A549 (cell line): Measurements from ENCODE around the gene B4GALT3. TPM values are rescaled to one million over a fixed set of nuclear protein-coding genes. Genes with fewer than 3 reads are reported as not detected.

Experiments
- BHLHE40 ChIP-seq: IDR thresholded peaks from 2 replicates; pipeline ENCODE4 v1.6.1; 2012; ENCODE audit warnings: low read depth, low read length, inconsistent platforms
- CBX2 ChIP-seq: fragments of 200-600 bp; sonication (generic); IDR thresholded peaks from 2 replicates; pipeline ENCODE4 v1.6.1; 2016; ENCODE audit warnings: low read depth, mild to moderate bottlenecking, borderline replicate concordance
- CEBPB ChIP-seq, 2 experiments: fragments of >200 bp in 1 of 2; sonication (Bioruptor Twin) in 1 of 2; formaldehyde crosslinking in 1 of 2; IDR thresholded peaks; 2 replicates each; pipeline ENCODE4 v1.6.1; 2012 to 2016
- CHD2 ChIP-seq: fragments of 150-350 bp; IDR thresholded peaks from 2 replicates; pipeline ENCODE4 v1.6.1; 2014; ENCODE audit warnings: low read length; ENCODE audit not compliant: partially characterized antibody
- EHF ChIP-seq: fragments of 250-450 bp; sonication (Bioruptor Pico); IDR thresholded peaks from 2 replicates; pipeline ENCODE4 v1.5.0; 2020; ENCODE audit warnings: mild to moderate bottlenecking
- FOSB ChIP-seq: fragments of 250-450 bp; sonication (Bioruptor Pico); IDR thresholded peaks from 2 replicates; pipeline ENCODE4 v1.5.0; 2020; ENCODE audit warnings: mild to moderate bottlenecking, moderate library complexity
- FOSL2 ChIP-seq, 2 experiments: fragments of 450-650 bp in 1 of 2; fragments of >200 bp in 1 of 2; sonication (Bioruptor Twin) in 1 of 2; formaldehyde crosslinking; IDR thresholded peaks; 2 replicates each; pipeline versions ENCODE4 v1.5.0 to v1.6.1; 2016 to 2020; ENCODE audit warnings: mild to moderate bottlenecking in 1 of 2, moderate library complexity in 1 of 2
- HDAC2 ChIP-seq: fragments of 200-600 bp; sonication (generic); IDR thresholded peaks from 2 replicates; pipeline ENCODE4 v1.6.1; 2016
- HEYL ChIP-seq: fragments of 250-450 bp; sonication (Bioruptor Pico); IDR thresholded peaks from 2 replicates; pipeline ENCODE4 v1.8.0; 2021; ENCODE audit warnings: mild to moderate bottlenecking, moderate library complexity
- JUN ChIP-seq, 2 experiments: fragments of >200 bp; sonication (Bioruptor Twin); formaldehyde crosslinking; IDR thresholded peaks; 2 replicates in 1 of 2; 3 replicates in 1 of 2; pipeline ENCODE4 v1.6.1; 2016 to 2017
- KDM5A ChIP-seq: fragments of 200-600 bp; sonication (generic); IDR thresholded peaks from 2 replicates; pipeline ENCODE4 v1.6.1; 2016; ENCODE audit warnings: antibody characterized with exemption, mild to moderate bottlenecking
- MAFK ChIP-seq: fragments of 450-650 bp; IDR thresholded peaks from 2 replicates; pipeline ENCODE4 v1.6.1; 2014; ENCODE audit not compliant: partially characterized antibody
- NFE2L2 ChIP-seq: fragments of 150-350 bp; conservative IDR thresholded peaks from 2 replicates; pipeline ENCODE4 v1.6.1; 2014; ENCODE audit warnings: low read length
- NR3C1 ChIP-seq: fragments of >200 bp; sonication (Bioruptor Twin); formaldehyde crosslinking; IDR thresholded peaks from 3 replicates; pipeline ENCODE4 v1.6.1; 2017
- PHF8 ChIP-seq: fragments of 200-600 bp; sonication (generic); IDR thresholded peaks from 2 replicates; pipeline ENCODE4 v1.6.1; 2016; ENCODE audit warnings: low read depth, mild to moderate bottlenecking, antibody characterized with exemption, moderate library complexity, borderline replicate concordance
- RAD21 ChIP-seq, 2 experiments: fragments of >200 bp in 1 of 2; sonication (Bioruptor Twin) in 1 of 2; formaldehyde crosslinking in 1 of 2; IDR thresholded peaks in 1 of 2; conservative IDR thresholded peaks in 1 of 2; 2 replicates in 1 of 2; 3 replicates in 1 of 2; pipeline ENCODE4 v1.6.1; 2012 to 2018; ENCODE audit warnings: inconsistent platforms in 1 of 2
- RARB ChIP-seq: fragments of 250-450 bp; sonication (Bioruptor Pico); IDR thresholded peaks from 2 replicates; pipeline ENCODE4 v1.8.0; 2021; ENCODE audit warnings: mild to moderate bottlenecking, moderate library complexity
- ZFP36 ChIP-seq: fragments of 450-650 bp; IDR thresholded peaks from 2 replicates; pipeline ENCODE4 v1.6.1; 2014; ENCODE audit warnings: borderline replicate concordance; ENCODE audit not compliant: partially characterized antibody
- polyA plus RNA-seq, 4 experiments: library from polyadenylated mRNA; depleted of rRNA in 3 of 4; stranded (reverse); fragments of >200 nt; fragmentation: RNase III in 1 of 4; extraction: RNeasy Plus Mini Kit Qiagen cat#74134 plus additional on column Dnase treatment in 1 of 4; gene quantifications; 2 replicates in 3 of 4; 3 replicates in 1 of 4; pipeline ENCODE4 v1.2.3, GENCODE V29; 2011 to 2017
- TF ChIP-seq, protein P1 (sequence below): fragments of >200 bp; sonication (Bioruptor Twin); formaldehyde crosslinking; IDR thresholded peaks from 2 replicates; pipeline ENCODE4 v1.6.1; 2016
- TF ChIP-seq, protein P2 (sequence below): fragments of 150-350 bp; IDR thresholded peaks from 2 replicates; pipeline ENCODE4 v1.6.1; 2014; ENCODE audit warnings: low read depth, mild to moderate bottlenecking, low read length
- TF ChIP-seq, protein P3 (sequence below): IDR thresholded peaks from 2 replicates; pipeline ENCODE4 v1.6.1; 2012
- TF ChIP-seq, protein P4 (sequence below): fragments of >200 bp; sonication (Bioruptor Twin); formaldehyde crosslinking; IDR thresholded peaks from 3 replicates; pipeline ENCODE4 v1.5.1; 2016
- TF ChIP-seq, protein P5 (sequence below): fragments of 450-650 bp; IDR thresholded peaks from 2 replicates; pipeline ENCODE4 v1.6.1; 2014; ENCODE audit warnings: antibody characterized with exemption
- TF ChIP-seq, protein P6 (sequence below): IDR thresholded peaks from 2 replicates; pipeline ENCODE4 v1.6.1; 2012

Gene B4GALT3
- polyA plus RNA-seq, 2 of the 4 experiments (the other 2 are of a cell fraction) = 25.3 to 25.5 TPM

DNA sequence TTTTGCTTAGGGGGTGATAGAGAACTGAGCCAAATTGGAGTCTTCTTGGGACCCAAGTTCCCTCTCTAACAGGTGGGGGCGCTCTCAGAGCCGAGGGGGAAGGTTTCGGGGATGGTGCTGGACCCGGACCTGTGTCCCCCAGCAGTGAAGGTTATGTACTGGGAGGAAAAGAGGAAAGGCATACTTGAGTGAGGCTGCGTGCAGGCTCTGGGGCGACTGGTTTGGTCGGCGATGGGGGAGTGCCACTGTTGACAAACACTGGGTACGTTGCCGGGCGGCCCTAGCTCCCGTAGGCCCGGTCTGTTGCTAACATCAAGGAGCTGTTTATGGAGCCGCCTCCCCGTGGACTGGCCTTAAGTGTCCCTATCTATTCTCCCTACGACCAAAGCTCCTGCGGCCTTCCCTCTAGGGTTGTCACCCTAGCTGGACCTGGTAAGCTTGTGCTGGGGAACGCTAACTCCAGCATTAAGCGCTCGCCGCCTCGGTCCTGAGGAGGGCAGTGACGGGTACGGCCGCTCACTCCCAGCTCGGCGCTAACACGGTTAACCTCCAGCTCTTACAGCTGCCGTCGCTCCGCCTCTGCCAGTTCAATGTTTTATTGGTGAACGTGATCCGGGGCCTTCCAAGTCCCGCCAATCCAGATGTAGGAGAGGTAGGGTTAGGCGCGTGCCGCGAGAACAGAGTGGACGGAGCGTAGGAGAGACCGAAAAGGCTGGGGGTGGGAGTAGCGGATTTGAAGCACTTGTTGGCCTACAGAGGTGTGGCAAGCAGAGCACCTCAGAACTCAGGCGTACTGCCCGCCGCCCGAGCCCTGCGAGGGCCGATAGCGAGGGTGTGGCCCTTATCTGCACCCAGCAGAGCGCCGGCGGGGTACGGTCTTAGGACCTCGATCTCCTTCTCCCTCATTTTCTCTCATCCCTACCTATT, 11.3 kb downstream of the B4GALT3 start, which contains the start of gene PPOX (continued):
- TF ChIP-seq, protein P1, sequence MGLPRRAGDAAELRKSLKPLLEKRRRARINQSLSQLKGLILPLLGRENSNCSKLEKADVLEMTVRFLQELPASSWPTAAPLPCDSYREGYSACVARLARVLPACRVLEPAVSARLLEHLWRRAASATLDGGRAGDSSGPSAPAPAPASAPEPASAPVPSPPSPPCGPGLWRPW = no peak
- TF ChIP-seq PHF8 = no peak; the same call in none of the 2 replicates
- no peak for TF ChIP-seq EHF (CRISPR knock-in tag)
- no peak for TF ChIP-seq NFE2L2
- TF ChIP-seq KDM5A = peak; percentile 23; the same call in 1 of the 2 replicates
- TF ChIP-seq, protein P2, sequence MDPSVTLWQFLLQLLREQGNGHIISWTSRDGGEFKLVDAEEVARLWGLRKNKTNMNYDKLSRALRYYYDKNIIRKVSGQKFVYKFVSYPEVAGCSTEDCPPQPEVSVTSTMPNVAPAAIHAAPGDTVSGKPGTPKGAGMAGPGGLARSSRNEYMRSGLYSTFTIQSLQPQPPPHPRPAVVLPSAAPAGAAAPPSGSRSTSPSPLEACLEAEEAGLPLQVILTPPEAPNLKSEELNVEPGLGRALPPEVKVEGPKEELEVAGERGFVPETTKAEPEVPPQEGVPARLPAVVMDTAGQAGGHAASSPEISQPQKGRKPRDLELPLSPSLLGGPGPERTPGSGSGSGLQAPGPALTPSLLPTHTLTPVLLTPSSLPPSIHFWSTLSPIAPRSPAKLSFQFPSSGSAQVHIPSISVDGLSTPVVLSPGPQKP = no peak
- TF ChIP-seq, protein P3, sequence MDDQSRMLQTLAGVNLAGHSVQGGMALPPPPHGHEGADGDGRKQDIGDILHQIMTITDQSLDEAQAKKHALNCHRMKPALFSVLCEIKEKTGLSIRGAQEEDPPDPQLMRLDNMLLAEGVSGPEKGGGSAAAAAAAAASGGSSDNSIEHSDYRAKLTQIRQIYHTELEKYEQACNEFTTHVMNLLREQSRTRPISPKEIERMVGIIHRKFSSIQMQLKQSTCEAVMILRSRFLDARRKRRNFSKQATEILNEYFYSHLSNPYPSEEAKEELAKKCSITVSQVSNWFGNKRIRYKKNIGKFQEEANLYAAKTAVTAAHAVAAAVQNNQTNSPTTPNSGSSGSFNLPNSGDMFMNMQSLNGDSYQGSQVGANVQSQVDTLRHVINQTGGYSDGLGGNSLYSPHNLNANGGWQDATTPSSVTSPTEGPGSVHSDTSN = peak; percentile 69; the same call in 1 of the 2 replicates
- TF ChIP-seq RARB = no peak
- TF ChIP-seq MAFK = no peak
- TF ChIP-seq, protein P4, sequence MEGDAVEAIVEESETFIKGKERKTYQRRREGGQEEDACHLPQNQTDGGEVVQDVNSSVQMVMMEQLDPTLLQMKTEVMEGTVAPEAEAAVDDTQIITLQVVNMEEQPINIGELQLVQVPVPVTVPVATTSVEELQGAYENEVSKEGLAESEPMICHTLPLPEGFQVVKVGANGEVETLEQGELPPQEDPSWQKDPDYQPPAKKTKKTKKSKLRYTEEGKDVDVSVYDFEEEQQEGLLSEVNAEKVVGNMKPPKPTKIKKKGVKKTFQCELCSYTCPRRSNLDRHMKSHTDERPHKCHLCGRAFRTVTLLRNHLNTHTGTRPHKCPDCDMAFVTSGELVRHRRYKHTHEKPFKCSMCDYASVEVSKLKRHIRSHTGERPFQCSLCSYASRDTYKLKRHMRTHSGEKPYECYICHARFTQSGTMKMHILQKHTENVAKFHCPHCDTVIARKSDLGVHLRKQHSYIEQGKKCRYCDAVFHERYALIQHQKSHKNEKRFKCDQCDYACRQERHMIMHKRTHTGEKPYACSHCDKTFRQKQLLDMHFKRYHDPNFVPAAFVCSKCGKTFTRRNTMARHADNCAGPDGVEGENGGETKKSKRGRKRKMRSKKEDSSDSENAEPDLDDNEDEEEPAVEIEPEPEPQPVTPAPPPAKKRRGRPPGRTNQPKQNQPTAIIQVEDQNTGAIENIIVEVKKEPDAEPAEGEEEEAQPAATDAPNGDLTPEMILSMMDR = peak; percentile 66
- no peak for TF ChIP-seq CEBPB (IDR thresholded peaks at IDR 0.05)
- TF ChIP-seq HEYL = no peak
- TF ChIP-seq HDAC2 = no peak
- TF ChIP-seq RAD21 (conservative IDR thresholded peaks at IDR 0.05 in 1 of 2, IDR thresholded peaks at IDR 0.05 in 1 of 2) = no peak
- TF ChIP-seq CHD2 = peak; percentile 85
- peak; percentile 29 to 63; a peak in 2 of 5 replicates for TF ChIP-seq JUN (IDR thresholded peaks at IDR 0.05)
- no peak; the same call in 1 of the 2 replicates for TF ChIP-seq BHLHE40
- no peak; the same call in 1 of the 2 replicates for TF ChIP-seq FOSB
- no peak for TF ChIP-seq ZFP36
- TF ChIP-seq CBX2 = no peak
- no peak for TF ChIP-seq NR3C1
- TF ChIP-seq, protein P5, sequence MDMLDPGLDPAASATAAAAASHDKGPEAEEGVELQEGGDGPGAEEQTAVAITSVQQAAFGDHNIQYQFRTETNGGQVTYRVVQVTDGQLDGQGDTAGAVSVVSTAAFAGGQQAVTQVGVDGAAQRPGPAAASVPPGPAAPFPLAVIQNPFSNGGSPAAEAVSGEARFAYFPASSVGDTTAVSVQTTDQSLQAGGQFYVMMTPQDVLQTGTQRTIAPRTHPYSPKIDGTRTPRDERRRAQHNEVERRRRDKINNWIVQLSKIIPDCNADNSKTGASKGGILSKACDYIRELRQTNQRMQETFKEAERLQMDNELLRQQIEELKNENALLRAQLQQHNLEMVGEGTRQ = peak; percentile 75
- no peak for TF ChIP-seq FOSL2 (IDR thresholded peaks at IDR 0.05)
- no peak for TF ChIP-seq FOSL2 (CRISPR knock-in tag; IDR thresholded peaks at IDR 0.05)
- TF ChIP-seq, protein P6, sequence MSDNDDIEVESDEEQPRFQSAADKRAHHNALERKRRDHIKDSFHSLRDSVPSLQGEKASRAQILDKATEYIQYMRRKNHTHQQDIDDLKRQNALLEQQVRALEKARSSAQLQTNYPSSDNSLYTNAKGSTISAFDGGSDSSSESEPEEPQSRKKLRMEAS = peak; percentile 91
